K562 (cell line): ENCODE measurements around the gene CALHM4. TPM values are rescaled to one million over a fixed set of nuclear protein-coding genes. Genes with fewer than 3 reads are reported as not detected.

ENCODE experiments used
- EHMT2 ChIP-seq: fragments of 450-650 bp; IDR thresholded peaks from 2 replicates; pipeline ENCODE4 v1.6.1; 2018; ENCODE audit warnings: antibody characterized with exemption
- NCOA4 ChIP-seq: fragments of 450-650 bp; IDR thresholded peaks from 2 replicates; pipeline ENCODE4 v1.6.1; 2018; ENCODE audit warnings: mild to moderate bottlenecking; ENCODE audit not compliant: partially characterized antibody
- NR2C2 ChIP-seq, 2 experiments: fragments of 200-800 bp in 1 of 2; sonication (Bioruptor generic) in 1 of 2; sonication (generic) in 1 of 2; formaldehyde crosslinking in 1 of 2; IDR thresholded peaks; 2 replicates each; pipeline versions ENCODE4 v1.6.1 to v1.8.0; 2016 to 2022; ENCODE audit warnings: mild to moderate bottlenecking in 1 of 2, missing compliant biosample characterization in 1 of 2, missing genetic modification characterization in 1 of 2, missing genetic modification reagents in 1 of 2
- PRMT5 ChIP-seq: sonication (generic); formaldehyde crosslinking; IDR thresholded peaks from 2 replicates; pipeline ENCODE4 v1.5.0; 2020; ENCODE audit warnings: missing genetic modification reagents
- polyA plus RNA-seq, 8 experiments: library from polyadenylated mRNA; depleted of rRNA in 4 of 8; stranded (reverse) in 5 of 8; unstranded in 3 of 8; fragments of >200 nt; fragmentation: Nextera tagmentation in 2 of 8; fragmentation: Illumina TruSeq in 1 of 8; extraction: Ambion mirVana in 2 of 8; extraction: Trizol in 1 of 8; gene quantifications; 2 replicates each; pipeline versions ENCODE4 v1.2.1 to v1.2.3, GENCODE V29; 2011 to 2014; ENCODE audit warnings: inconsistent platforms in 1 of 8, missing spikeins in 1 of 8
- total RNA-seq, 7 experiments: library from RNA; depleted of rRNA in 6 of 7; stranded (reverse); fragments of >200 nt in 6 of 7; fragmentation: Illumina TruSeq in 2 of 7; extraction: Trizol in 2 of 7; gene quantifications; 2 replicates each; pipeline versions ENCODE4 v1.2.1 to v1.2.3, GENCODE V29; 2011 to 2021; ENCODE audit warnings: low replicate concordance in 1 of 7
- TF ChIP-seq, protein P1 (sequence below), 2 experiments: fragments of 450-650 bp in 1 of 2; IDR thresholded peaks; 2 replicates each; pipeline ENCODE4 v1.6.1; 2011 to 2017; ENCODE audit warnings: low read depth in 2 of 2, antibody characterized with exemption in 1 of 2, borderline replicate concordance in 1 of 2, low read length in 1 of 2, mild to moderate bottlenecking in 1 of 2, mixed read lengths in 1 of 2; ENCODE audit not compliant: control insufficient read depth in 1 of 2
- TF ChIP-seq, protein P2 (sequence below), 2 experiments: fragments of 450-650 bp; formaldehyde crosslinking in 1 of 2; IDR thresholded peaks; 2 replicates each; pipeline versions ENCODE4 v1.4.0 to v1.6.1; 2014 to 2020; ENCODE audit warnings: mild to moderate bottlenecking in 2 of 2, borderline replicate concordance in 1 of 2, low read depth in 1 of 2

The CALHM4 gene
- total and polyA plus RNA-seq, 9 of the 15 experiments (the other 6 are each of a cell fraction or from before 2014, with no cell fraction given) = not detected

DNA sequence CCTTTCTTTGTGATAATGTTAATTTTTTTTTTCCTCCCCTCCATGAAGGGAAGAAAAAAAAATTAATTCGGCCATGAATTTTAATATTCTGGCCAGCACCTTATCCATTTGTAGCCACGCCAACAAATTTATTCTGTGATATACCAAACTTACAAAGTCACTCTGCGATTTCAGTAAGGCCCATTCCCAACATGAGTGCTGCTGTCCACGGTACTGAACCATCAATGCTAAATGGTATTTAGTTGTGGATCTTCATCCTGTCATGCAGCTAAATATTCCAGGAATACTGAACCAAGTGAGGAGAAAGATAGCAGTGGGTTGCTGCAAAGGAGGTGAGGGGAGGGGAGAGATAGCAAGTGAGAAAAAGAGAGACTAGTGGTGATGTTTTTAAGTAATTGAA, 43.3 kb downstream of the CALHM4 start (continued):
- TF ChIP-seq, protein P1, sequence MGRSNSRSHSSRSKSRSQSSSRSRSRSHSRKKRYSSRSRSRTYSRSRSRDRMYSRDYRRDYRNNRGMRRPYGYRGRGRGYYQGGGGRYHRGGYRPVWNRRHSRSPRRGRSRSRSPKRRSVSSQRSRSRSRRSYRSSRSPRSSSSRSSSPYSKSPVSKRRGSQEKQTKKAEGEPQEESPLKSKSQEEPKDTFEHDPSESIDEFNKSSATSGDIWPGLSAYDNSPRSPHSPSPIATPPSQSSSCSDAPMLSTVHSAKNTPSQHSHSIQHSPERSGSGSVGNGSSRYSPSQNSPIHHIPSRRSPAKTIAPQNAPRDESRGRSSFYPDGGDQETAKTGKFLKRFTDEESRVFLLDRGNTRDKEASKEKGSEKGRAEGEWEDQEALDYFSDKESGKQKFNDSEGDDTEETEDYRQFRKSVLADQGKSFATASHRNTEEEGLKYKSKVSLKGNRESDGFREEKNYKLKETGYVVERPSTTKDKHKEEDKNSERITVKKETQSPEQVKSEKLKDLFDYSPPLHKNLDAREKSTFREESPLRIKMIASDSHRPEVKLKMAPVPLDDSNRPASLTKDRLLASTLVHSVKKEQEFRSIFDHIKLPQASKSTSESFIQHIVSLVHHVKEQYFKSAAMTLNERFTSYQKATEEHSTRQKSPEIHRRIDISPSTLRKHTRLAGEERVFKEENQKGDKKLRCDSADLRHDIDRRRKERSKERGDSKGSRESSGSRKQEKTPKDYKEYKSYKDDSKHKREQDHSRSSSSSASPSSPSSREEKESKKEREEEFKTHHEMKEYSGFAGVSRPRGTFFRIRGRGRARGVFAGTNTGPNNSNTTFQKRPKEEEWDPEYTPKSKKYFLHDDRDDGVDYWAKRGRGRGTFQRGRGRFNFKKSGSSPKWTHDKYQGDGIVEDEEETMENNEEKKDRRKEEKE (IDR thresholded peaks at IDR 0.05; ENCODE audit: borderline replicate concordance in 1 of 2, control insufficient read depth in 1 of 2, low read depth in 2 of 2, low read length in 1 of 2) = no peak
- TF ChIP-seq, protein P2, sequence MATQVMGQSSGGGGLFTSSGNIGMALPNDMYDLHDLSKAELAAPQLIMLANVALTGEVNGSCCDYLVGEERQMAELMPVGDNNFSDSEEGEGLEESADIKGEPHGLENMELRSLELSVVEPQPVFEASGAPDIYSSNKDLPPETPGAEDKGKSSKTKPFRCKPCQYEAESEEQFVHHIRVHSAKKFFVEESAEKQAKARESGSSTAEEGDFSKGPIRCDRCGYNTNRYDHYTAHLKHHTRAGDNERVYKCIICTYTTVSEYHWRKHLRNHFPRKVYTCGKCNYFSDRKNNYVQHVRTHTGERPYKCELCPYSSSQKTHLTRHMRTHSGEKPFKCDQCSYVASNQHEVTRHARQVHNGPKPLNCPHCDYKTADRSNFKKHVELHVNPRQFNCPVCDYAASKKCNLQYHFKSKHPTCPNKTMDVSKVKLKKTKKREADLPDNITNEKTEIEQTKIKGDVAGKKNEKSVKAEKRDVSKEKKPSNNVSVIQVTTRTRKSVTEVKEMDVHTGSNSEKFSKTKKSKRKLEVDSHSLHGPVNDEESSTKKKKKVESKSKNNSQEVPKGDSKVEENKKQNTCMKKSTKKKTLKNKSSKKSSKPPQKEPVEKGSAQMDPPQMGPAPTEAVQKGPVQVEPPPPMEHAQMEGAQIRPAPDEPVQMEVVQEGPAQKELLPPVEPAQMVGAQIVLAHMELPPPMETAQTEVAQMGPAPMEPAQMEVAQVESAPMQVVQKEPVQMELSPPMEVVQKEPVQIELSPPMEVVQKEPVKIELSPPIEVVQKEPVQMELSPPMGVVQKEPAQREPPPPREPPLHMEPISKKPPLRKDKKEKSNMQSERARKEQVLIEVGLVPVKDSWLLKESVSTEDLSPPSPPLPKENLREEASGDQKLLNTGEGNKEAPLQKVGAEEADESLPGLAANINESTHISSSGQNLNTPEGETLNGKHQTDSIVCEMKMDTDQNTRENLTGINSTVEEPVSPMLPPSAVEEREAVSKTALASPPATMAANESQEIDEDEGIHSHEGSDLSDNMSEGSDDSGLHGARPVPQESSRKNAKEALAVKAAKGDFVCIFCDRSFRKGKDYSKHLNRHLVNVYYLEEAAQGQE (IDR thresholded peaks at IDR 0.05; ENCODE audit: borderline replicate concordance) = peak; percentile 98
- TF ChIP-seq, protein P2 (CRISPR knock-in tag; IDR thresholded peaks at IDR 0.05; ENCODE audit: low read depth) = peak; percentile 90
- TF ChIP-seq EHMT2 (peak; percentile 98), PRMT5 (CRISPR knock-in tag) (peak; percentile 55; the same call in 1 of the 2 replicates), NCOA4 (no peak), NR2C2 (CRISPR knock-in tag; IDR thresholded peaks at IDR 0.05) (no peak), NR2C2 (tag; IDR thresholded peaks at IDR 0.05) (no peak)
